RWPE1 (cell line): ENCODE measurements around the gene CBFA2T3.

Source experiments
- CTCF ChIA-PET: fragments of 350-600 bp; sonication (Branson Sonifier 250); formaldehyde crosslinking; extraction: SDS; loops from one replicate; lab custom pipeline; 2021; lab: Yijun Ruan, JAX
- POLR2A ChIA-PET: fragments of 400-600 bp; formaldehyde crosslinking; extraction: SDS; loops from one replicate; lab custom pipeline; 2020; ENCODE audit warnings: antibody characterized with exemption; ENCODE audit not compliant: low non-redundant PET; lab: Yijun Ruan, JAX
- DNase-seq: peaks from one replicate; pipeline ENCODE4 v3.0.0; 2012; ENCODE audit warnings: low spot score
- H3K27ac ChIP-seq: fragments of 450-650 bp; 2 replicates; pipeline ENCODE4 v1.5.1; 2017
- TF ChIP-seq, protein P1 (sequence below): fragments of 450-650 bp; conservative IDR thresholded peaks from 2 replicates; pipeline ENCODE4 v1.5.1; 2017; ENCODE audit warnings: low read depth, mild to moderate bottlenecking

CBFA2T3 gene

GRCh38 chr16:88910284-88911135 lies 66.5 kb downstream of the CBFA2T3 start:
- POLR2A ChIA-PET = no interaction called here
- no peak for DNase-seq
- CTCF ChIA-PET = no interaction called here
- TF ChIP-seq, protein P1, sequence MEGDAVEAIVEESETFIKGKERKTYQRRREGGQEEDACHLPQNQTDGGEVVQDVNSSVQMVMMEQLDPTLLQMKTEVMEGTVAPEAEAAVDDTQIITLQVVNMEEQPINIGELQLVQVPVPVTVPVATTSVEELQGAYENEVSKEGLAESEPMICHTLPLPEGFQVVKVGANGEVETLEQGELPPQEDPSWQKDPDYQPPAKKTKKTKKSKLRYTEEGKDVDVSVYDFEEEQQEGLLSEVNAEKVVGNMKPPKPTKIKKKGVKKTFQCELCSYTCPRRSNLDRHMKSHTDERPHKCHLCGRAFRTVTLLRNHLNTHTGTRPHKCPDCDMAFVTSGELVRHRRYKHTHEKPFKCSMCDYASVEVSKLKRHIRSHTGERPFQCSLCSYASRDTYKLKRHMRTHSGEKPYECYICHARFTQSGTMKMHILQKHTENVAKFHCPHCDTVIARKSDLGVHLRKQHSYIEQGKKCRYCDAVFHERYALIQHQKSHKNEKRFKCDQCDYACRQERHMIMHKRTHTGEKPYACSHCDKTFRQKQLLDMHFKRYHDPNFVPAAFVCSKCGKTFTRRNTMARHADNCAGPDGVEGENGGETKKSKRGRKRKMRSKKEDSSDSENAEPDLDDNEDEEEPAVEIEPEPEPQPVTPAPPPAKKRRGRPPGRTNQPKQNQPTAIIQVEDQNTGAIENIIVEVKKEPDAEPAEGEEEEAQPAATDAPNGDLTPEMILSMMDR = no peak
- no peak overlapping the region for H3K27ac ChIP-seq

DNA sequence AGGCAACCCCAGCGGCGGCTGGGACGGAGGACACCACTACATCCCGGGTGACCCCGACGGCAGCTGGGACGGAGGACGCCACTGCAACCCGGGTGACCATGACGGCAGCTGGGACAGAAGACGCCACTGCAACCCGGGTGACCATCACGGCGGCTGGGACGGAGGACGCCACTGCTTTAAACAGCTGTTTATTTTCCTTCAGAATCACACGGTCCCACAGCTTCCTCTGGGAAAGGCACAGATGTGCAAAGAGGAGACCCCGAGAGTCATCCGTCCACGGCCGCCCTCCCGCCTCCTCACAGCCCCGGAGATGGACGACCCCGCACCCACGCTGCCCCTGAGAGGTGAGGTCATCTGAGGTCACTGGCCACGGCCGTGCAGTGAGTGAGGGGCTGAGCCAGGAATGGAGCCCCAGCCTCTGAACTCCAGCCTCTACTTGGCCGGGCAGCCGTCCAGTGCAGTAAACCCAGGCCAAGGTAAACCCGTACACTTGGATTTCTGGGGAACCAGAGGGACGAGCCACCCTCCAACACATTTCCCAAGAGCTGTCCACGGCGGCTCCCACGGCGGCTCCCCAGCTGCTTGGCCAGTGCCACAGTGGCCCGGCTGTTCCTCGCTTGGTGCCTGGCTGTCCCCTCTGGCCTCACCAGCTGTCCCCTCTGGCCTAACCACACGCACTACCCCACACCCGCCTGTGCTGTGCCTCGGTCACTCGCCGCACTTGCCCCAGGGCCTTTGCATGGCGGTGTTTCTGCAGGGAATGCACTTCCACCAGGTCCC lies 67.4 kb downstream of the CBFA2T3 start:
- H3K27ac ChIP-seq = no peak overlapping the region
- TF ChIP-seq, protein P1 = no peak
- DNase-seq = no peak
- POLR2A ChIA-PET = no interaction called here
- CTCF ChIA-PET = no interaction called here

DNA sequence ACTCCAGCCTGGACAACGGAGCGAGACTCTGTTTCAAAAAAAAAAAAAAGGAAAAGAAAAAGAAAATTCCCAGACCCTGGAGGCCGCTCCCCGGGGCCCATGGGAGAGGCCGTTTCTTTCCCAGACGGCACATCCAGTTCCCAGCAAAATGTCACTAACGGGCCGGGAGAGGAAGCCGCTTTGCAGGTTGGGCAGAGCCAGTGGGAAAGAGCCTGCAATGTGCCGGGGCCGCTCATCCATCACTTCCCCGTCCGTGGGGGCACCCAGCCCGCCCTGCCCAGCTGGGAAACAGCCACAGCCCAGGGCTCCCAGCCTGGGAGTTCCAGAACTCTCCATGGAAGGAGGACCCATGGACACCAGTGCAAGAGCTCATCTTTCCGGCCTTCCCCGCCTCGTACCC lies 68.7 kb downstream of the CBFA2T3 start:
- CTCF ChIA-PET = no interaction called here
- TF ChIP-seq, protein P1 = no peak
- H3K27ac ChIP-seq = peak overlapping the region; percentile 58
- POLR2A ChIA-PET = no interaction called here
- no peak for DNase-seq

GRCh38 chr16:88907768-88908167 lies 69.2 kb downstream of the CBFA2T3 start:
- TF ChIP-seq, protein P1 = no peak
- ChIA-PET POLR2A (no interaction called here), CTCF (no interaction called here)
- DNase-seq = peak; percentile 84
- peak overlapping the region; percentile 58 for H3K27ac ChIP-seq

GRCh38 chr16:88906535-88907105 lies 70.4 kb downstream of the CBFA2T3 start:
- ChIA-PET POLR2A (no interaction called here), CTCF (no interaction called here)
- H3K27ac ChIP-seq = no peak overlapping the region
- TF ChIP-seq, protein P1 = no peak
- DNase-seq = no peak

DNA sequence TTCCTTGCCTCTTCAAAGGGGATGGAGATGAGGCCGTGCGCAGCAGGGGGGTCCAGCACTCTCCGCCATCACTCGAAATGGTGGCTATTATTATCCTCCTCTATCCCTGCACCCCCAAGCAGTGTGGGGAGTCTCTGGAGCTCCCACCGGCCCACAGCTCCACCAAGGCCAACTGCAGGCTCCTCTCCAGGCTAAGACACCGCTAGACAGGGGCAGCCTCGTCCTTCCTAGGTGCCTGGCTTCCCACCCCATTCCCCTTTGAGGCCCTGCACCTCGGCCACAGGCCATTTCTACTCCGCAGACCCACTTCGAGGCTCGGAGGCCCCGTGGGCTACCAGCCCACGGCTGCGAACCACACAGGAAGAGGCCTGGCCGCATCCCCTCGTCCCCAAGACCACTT lies 71.0 kb downstream of the CBFA2T3 start:
- TF ChIP-seq, protein P1 = no peak
- no peak overlapping the region for H3K27ac ChIP-seq
- no peak for DNase-seq
- CTCF ChIA-PET = interaction anchor here (0.7 kb wide), 1 partner anchor 148 kb away, joined by 3 read pairs; no protein-coding TSS in a partner anchor
- POLR2A ChIA-PET = no interaction called here
